Dermis blood vessel endothelial cell (primary cell): ENCODE measurements around the gene C12orf57. TPM values are rescaled to one million over a fixed set of nuclear protein-coding genes. Genes with fewer than 3 reads are reported as not detected.
A peak's percentile ranks its signal among the peaks of the same experiment; 100 is the strongest.

Experiments used
- DNase-seq: peaks from one replicate; pipeline ENCODE4 v3.0.0; 2010
- total RNA-seq: library from RNA; depleted of rRNA; stranded (reverse); fragments of >200 nt; gene quantifications from 2 replicates; pipeline ENCODE4 v1.2.3, GENCODE V29; 2014

Gene C12orf57
- total RNA-seq, 1 donor from 2014 or later = 177 TPM

- no peak for DNase-seq
Measured at GRCh38 chr12:6965714-6966113, 21.9 kb downstream of the C12orf57 start.

- DNase-seq = no peak
Measured at GRCh38 chr12:6966351-6966750, 22.5 kb downstream of the C12orf57 start.

- no peak for DNase-seq
Measured at GRCh38 chr12:6967651-6968100, 23.9 kb downstream of the C12orf57 start.

GRCh38 chr12:6968426-6968825, 24.6 kb downstream of the C12orf57 start:
- no peak for DNase-seq

GRCh38 chr12:6970096-6970527, 26.3 kb downstream of the C12orf57 start:
- peak; percentile 17 for DNase-seq

GRCh38 chr12:6974180-6974579, 30.4 kb downstream of the C12orf57 start:
- no peak for DNase-seq

- DNase-seq = no peak
Measured at GRCh38 chr12:6975297-6976032, 31.6 kb downstream of the C12orf57 start.

GRCh38 chr12:6977653-6978052, 33.8 kb downstream of the C12orf57 start:
- no peak for DNase-seq

GRCh38 chr12:6978188-6978587, 34.4 kb downstream of the C12orf57 start:
- no peak for DNase-seq

- DNase-seq = no peak
Measured at GRCh38 chr12:6978611-6979011, 34.8 kb downstream of the C12orf57 start.

GRCh38 chr12:6979021-6979420, 35.2 kb downstream of the C12orf57 start:
- no peak for DNase-seq

GRCh38 chr12:6979453-6979852, 35.6 kb downstream of the C12orf57 start:
- no peak for DNase-seq

- DNase-seq = no peak
Measured at GRCh38 chr12:6980075-6980474, 36.3 kb downstream of the C12orf57 start.

GRCh38 chr12:6980740-6981139, 36.9 kb downstream of the C12orf57 start:
- DNase-seq = no peak

- DNase-seq = no peak
Measured at GRCh38 chr12:6981152-6982052, 37.6 kb downstream of the C12orf57 start.

GRCh38 chr12:6982532-6982931, 38.7 kb downstream of the C12orf57 start:
- no peak for DNase-seq

GRCh38 chr12:6987956-6988553, 44.2 kb downstream of the C12orf57 start:
- no peak for DNase-seq

Other genes with a start within 250 kb of the C12orf57 start
- gene PIANP, start 243.2 kb upstream of the C12orf57 start, total RNA-seq = not detected in 2 replicates
- gene COPS7A, start 220.0 kb upstream of the C12orf57 start, total RNA-seq = 31.7 and 41.4 TPM in 2 replicates
- gene MLF2, start 190.9 kb upstream of the C12orf57 start, total RNA-seq = 107 and 161 TPM in 2 replicates
- 65.5 and 130 TPM in 2 replicates for gene PTMS, start 177.7 kb upstream of the C12orf57 start, total RNA-seq
- under 0.01 and 0.05 TPM in 2 replicates for gene LAG3, start 171.5 kb upstream of the C12orf57 start, total RNA-seq
- not detected in 2 replicates for gene CD4, start 154.5 kb upstream of the C12orf57 start, total RNA-seq
- gene GPR162, start 122.2 kb upstream of the C12orf57 start, total RNA-seq = 0.93 and 1.9 TPM in 2 replicates
- 18.8 and 22.1 TPM in 2 replicates for gene P3H3, start 115.6 kb upstream of the C12orf57 start, total RNA-seq
- gene GNB3, start 103.1 kb upstream of the C12orf57 start, total RNA-seq = 0.28 and 1.0 TPM in 2 replicates
- 5.6 and 24.0 TPM in 2 replicates for gene CDCA3, start 92.7 kb upstream of the C12orf57 start, total RNA-seq
- 85.3 and 128 TPM in 2 replicates for gene USP5, start 91.9 kb upstream of the C12orf57 start, total RNA-seq
- 625 and 743 TPM in 2 replicates for gene TPI1, start 76.5 kb upstream of the C12orf57 start, total RNA-seq
- 3.5 and 6.0 TPM in 2 replicates for gene SPSB2, start 70.7 kb upstream of the C12orf57 start, total RNA-seq
- gene LRRC23, start 39.2 kb upstream of the C12orf57 start, total RNA-seq = 2.2 and 5.8 TPM in 2 replicates
- 2.8 and 2.9 TPM in 2 replicates for gene ENO2, start 29.4 kb upstream of the C12orf57 start, total RNA-seq
- gene ATN1, start 16.1 kb upstream of the C12orf57 start, total RNA-seq = 12.1 and 18.7 TPM in 2 replicates
- not detected in 2 replicates for gene RNU7-1, start 206 bp upstream of the C12orf57 start, total RNA-seq
- 2.4 and 3.4 TPM in 2 replicates for gene PTPN6, start 7.3 kb downstream of the C12orf57 start, total RNA-seq
- gene PHB2, start 26.6 kb downstream of the C12orf57 start, total RNA-seq = 191 and 205 TPM in 2 replicates
- gene EMG1, start 26.9 kb downstream of the C12orf57 start, total RNA-seq = 35.6 and 39.3 TPM in 2 replicates
- 8.0 and 15.3 TPM in 2 replicates for gene LPCAT3, start 74.5 kb downstream of the C12orf57 start, total RNA-seq
- gene C1S, start 116.7 kb downstream of the C12orf57 start, total RNA-seq = 0.19 and 1.4 TPM in 2 replicates
- gene C1R, start 148.4 kb downstream of the C12orf57 start, total RNA-seq = 2.0 TPM in 2 replicates
- 26.7 and 28.8 TPM in 2 replicates for gene C1RL, start 165.2 kb downstream of the C12orf57 start, total RNA-seq
- 0.19 TPM in 1 of 2 replicates, not detected in the other for gene RBP5, start 184.9 kb downstream of the C12orf57 start, total RNA-seq
- gene CLSTN3, start 186.3 kb downstream of the C12orf57 start, total RNA-seq = 35.2 and 42.0 TPM in 2 replicates
- 36.2 and 36.8 TPM in 2 replicates for gene PEX5, start 245.7 kb downstream of the C12orf57 start, total RNA-seq